Suprapubic skin (tissue), 4 donors: ENCODE data around the gene CHST12. TPM values are rescaled to one million over a fixed set of nuclear protein-coding genes. Genes with fewer than 3 reads are reported as not detected.

Experiments
- DNase-seq, 2 donors: peaks; one replicate each; pipeline ENCODE4 v3.0.0-alpha.2; 2019; ENCODE audit warnings: low spot score in 2 of 2
- H3K27ac ChIP-seq: fragments of 200-600 bp; sonication (generic); one replicate; pipeline ENCODE4 v1.5.1; 2019
- H3K27me3 ChIP-seq: fragments of 200-600 bp; sonication (generic); one replicate; pipeline ENCODE4 v1.5.1; 2019
- H3K36me3 ChIP-seq: fragments of 200-600 bp; sonication (generic); one replicate; pipeline ENCODE4 v1.5.1; 2019
- H3K4me1 ChIP-seq: fragments of 200-600 bp; sonication (generic); one replicate; pipeline ENCODE4 v1.5.1; 2019
- H3K4me3 ChIP-seq: fragments of 200-600 bp; sonication (generic); one replicate; pipeline ENCODE4 v1.5.1; 2019; ENCODE audit warnings: mild to moderate bottlenecking
- H3K9me3 ChIP-seq: fragments of 200-600 bp; sonication (generic); one replicate; pipeline ENCODE4 v1.5.1; 2019
- CTCF ChIP-seq, 2 donors: fragments of 200-600 bp in 1 of 2; fragments of 450-650 bp in 1 of 2; sonication (generic) in 1 of 2; IDR thresholded peaks; one replicate each; pipeline ENCODE4 v1.5.1; 2016 to 2019; ENCODE audit warnings: antibody characterized with exemption in 2 of 2, mild to moderate bottlenecking in 1 of 2, moderate library complexity in 1 of 2
- EP300 ChIP-seq: sonication (generic); formaldehyde crosslinking; IDR thresholded peaks from one replicate; pipeline ENCODE4 v1.6.1; 2017; ENCODE audit warnings: antibody characterized with exemption
- POLR2A ChIP-seq, 2 donors: fragments of 450-650 bp; IDR thresholded peaks; one replicate each; pipeline ENCODE4 v1.6.1; 2017; ENCODE audit warnings: antibody characterized with exemption in 2 of 2, mild to moderate bottlenecking in 2 of 2, moderate library complexity in 2 of 2
- POLR2AphosphoS5 ChIP-seq, 3 donors: sonication (generic); formaldehyde crosslinking; IDR thresholded peaks; one replicate each; pipeline ENCODE4 v1.6.1; 2017; ENCODE audit warnings: antibody characterized with exemption in 3 of 3
- WGBS: methylation state at CpG from one replicate; pipeline ENCODE4 v1.1.5; 2018; 5-methylcytosine and 5-hydroxymethylcytosine counted together
- total RNA-seq, 4 donors: library from RNA; depleted of rRNA; stranded (reverse); fragments of >200 nt; gene quantifications; one replicate each; pipeline ENCODE4 v1.1.0, GENCODE V29; 2016

CHST12 gene
- total RNA-seq, 4 donors from 2014 or later, result 9.9 to 55.8 (median 24.5) TPM

GRCh38 chr7:2497500-2498336 is 94.3 kb downstream of the CHST12 start:
- no peak for DNase-seq

More at GRCh38 chr7:2497500-2498336, 94.3 kb downstream of the CHST12 start:
- WGBS, result 53% methylated on average over 13 of the region's 25 CpGs
- H3K4me3 ChIP-seq, result no peak overlapping the region
- peaks cover 22% of the 10 kb centered on the region for H3K27me3 ChIP-seq
- no peak for TF ChIP-seq EP300
- TF ChIP-seq CTCF (IDR thresholded peaks at IDR 0.05), result no peak
- TF ChIP-seq POLR2A (IDR thresholded peaks at IDR 0.05), result no peak
- TF ChIP-seq POLR2AphosphoS5 (IDR thresholded peaks at IDR 0.05), result no peak
- H3K27ac ChIP-seq, result no peak overlapping the region
- H3K36me3 ChIP-seq, result no peaks in the 10 kb centered on the region
- H3K4me1 ChIP-seq, result peaks cover 14% of the 10 kb centered on the region
- H3K9me3 ChIP-seq, result no peaks in the 10 kb centered on the region

Other genes starting within 250 kb of the CHST12 start
- 10 to 100 TPM; 53.2 to 69.8 (median 62.2) TPM for gene MAD1L1, start 170.7 kb upstream of the CHST12 start, total RNA-seq
- gene MRM2, start 161.4 kb upstream of the CHST12 start, total RNA-seq, result 10 to 100 TPM; 11.3 to 41.8 (median 19.8) TPM
- 10 to 100 TPM; 24.1 to 39.4 (median 28.3) TPM for gene NUDT1, start 161.4 kb upstream of the CHST12 start, total RNA-seq
- gene SNX8, start 89.2 kb upstream of the CHST12 start, total RNA-seq, result 10 to 100 TPM; 13.7 to 35.1 (median 19.3) TPM
- gene EIF3B, start 48.8 kb upstream of the CHST12 start, total RNA-seq, result 100 to 1,000 TPM; 136 to 158 (median 139) TPM
- not detected for gene GRIFIN, start 72.8 kb downstream of the CHST12 start, total RNA-seq
- gene LFNG, start 116.2 kb downstream of the CHST12 start, total RNA-seq, result 100 to 1,000 TPM; 105 to 198 (median 150) TPM
- gene BRAT1, start 151.9 kb downstream of the CHST12 start, total RNA-seq, result 10 to 100 TPM; 51.5 to 79.3 (median 63.3) TPM
- gene IQCE, start 155.4 kb downstream of the CHST12 start, total RNA-seq, result 10 to 100 TPM; 10.1 to 18.8 (median 15.7) TPM
- 10 to 100 TPM; 14.0 to 26.3 (median 19.5) TPM for gene TTYH3, start 228.4 kb downstream of the CHST12 start, total RNA-seq